Omental fat pad (tissue), 4 donors: ENCODE results near the gene LRSAM1. TPM values are rescaled to one million over a fixed set of nuclear protein-coding genes. Genes with fewer than 3 reads are reported as not detected.

ENCODE experiments used
- ATAC-seq: fragments of 150-250 bp; one replicate; pipeline ENCODE4 v1.9.1; 2016; ENCODE audit warnings: mild to moderate bottlenecking, moderate library complexity; ENCODE audit not compliant: low FRiP score
- DNase-seq: peaks from one replicate; pipeline ENCODE4 v3.0.0-alpha.2; 2019; ENCODE audit warnings: low spot score
- total RNA-seq, 4 donors: library from RNA; depleted of rRNA; stranded (reverse); fragments of >200 nt; gene quantifications; one replicate each; pipeline ENCODE4 v1.1.0, GENCODE V29; 2016
- TF ChIP-seq, protein P1 (sequence below), 3 donors: fragments of 450-650 bp; IDR thresholded peaks; one replicate each; pipeline ENCODE4 v1.5.1; 2016 to 2017; ENCODE audit warnings: antibody characterized with exemption in 3 of 3, mild to moderate bottlenecking in 3 of 3, moderate library complexity in 2 of 3

Gene LRSAM1
- total RNA-seq: 10 to 100 TPM in 2 of 4 donors, 1 to 10 TPM in 2; 8.3 to 14.6 (median 10.8) TPM

DNA sequence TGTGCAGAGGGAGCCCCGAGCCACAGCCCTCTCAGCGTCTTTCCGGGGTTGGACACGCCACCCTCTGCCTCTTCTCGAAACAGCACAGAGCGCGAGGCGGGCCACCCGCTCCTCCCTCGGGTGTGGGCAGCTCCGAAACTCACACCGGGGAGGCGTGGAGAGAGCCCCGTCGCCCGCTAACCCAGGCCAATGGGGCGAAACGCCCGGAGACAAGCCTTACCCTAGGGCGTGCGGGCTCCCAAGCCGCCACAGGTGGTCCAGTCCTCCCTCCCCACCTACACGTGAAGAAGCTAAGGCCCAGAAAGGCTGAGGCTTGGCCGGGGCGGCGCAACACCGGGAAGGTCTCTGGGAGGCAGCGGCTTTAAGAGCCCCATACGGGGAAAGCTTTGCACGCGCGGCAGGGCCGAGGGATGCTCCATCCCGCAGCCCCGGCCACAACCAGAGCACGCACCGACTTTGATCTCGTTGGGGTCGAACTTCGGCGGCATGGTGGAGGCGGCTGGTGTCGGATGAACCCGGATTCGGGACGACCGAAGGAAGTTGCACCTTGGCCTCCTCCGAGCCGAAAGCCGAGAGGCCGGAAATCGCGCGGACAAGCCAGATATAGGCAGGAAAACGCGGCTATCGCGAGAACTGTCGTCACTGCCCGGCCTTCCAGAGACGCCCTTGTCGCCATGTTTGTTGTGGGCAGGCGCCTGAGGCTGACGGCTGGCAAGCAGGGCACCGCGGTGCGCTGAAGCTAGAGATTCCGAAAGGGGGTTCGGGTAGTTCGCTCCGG, at the start of gene LRSAM1, which contains the start of gene RPL12:
TSS of gene LRSAM1 (plus strand) at position 681 of the 778 bp plus-strand sequence. CDS start 3,018 bp downstream, outside the sequence.
TSS of gene RPL12 (minus strand) at position 577 of the 778 bp plus-strand sequence. CDS start at position 488, 89 bp downstream.
- ATAC-seq (peak; percentile 74), DNase-seq (peak; percentile 98)
- TF ChIP-seq, protein P1, sequence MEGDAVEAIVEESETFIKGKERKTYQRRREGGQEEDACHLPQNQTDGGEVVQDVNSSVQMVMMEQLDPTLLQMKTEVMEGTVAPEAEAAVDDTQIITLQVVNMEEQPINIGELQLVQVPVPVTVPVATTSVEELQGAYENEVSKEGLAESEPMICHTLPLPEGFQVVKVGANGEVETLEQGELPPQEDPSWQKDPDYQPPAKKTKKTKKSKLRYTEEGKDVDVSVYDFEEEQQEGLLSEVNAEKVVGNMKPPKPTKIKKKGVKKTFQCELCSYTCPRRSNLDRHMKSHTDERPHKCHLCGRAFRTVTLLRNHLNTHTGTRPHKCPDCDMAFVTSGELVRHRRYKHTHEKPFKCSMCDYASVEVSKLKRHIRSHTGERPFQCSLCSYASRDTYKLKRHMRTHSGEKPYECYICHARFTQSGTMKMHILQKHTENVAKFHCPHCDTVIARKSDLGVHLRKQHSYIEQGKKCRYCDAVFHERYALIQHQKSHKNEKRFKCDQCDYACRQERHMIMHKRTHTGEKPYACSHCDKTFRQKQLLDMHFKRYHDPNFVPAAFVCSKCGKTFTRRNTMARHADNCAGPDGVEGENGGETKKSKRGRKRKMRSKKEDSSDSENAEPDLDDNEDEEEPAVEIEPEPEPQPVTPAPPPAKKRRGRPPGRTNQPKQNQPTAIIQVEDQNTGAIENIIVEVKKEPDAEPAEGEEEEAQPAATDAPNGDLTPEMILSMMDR (IDR thresholded peaks at IDR 0.05): no peak

DNA sequence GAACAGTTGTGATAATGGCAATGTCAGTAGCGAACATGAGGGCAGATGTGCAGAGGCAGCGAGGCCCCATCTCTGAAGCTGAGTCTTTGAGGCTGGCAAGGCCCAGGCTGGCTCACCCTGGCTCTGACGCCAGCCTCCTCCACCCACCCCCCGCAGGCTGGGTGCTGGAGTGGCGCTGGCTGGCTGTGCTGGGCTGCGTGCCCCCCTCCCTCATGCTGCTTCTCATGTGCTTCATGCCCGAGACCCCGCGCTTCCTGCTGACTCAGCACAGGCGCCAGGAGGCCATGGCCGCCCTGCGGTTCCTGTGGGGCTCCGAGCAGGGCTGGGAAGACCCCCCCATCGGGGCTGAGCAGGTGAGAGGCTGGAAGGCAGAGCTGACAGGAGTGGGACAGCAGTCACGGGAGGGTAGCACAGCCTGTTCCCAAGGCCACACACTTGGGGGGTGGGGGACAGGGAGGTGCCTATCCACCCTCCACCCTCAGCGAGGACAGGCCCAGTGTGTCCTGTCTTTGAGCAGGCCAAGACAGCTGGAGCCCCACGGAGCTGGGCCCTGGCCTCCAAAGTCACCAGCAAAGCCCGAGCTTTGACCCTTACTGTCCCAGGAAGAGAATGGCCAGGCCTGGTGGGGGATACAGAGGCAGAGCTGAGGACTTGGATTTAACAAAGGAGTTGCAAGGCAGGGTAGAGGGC, 48.8 kb upstream of the LRSAM1 start:
- TF ChIP-seq, protein P1 (IDR thresholded peaks at IDR 0.05): no peak
- ATAC-seq (no peak), DNase-seq (no peak)

DNA sequence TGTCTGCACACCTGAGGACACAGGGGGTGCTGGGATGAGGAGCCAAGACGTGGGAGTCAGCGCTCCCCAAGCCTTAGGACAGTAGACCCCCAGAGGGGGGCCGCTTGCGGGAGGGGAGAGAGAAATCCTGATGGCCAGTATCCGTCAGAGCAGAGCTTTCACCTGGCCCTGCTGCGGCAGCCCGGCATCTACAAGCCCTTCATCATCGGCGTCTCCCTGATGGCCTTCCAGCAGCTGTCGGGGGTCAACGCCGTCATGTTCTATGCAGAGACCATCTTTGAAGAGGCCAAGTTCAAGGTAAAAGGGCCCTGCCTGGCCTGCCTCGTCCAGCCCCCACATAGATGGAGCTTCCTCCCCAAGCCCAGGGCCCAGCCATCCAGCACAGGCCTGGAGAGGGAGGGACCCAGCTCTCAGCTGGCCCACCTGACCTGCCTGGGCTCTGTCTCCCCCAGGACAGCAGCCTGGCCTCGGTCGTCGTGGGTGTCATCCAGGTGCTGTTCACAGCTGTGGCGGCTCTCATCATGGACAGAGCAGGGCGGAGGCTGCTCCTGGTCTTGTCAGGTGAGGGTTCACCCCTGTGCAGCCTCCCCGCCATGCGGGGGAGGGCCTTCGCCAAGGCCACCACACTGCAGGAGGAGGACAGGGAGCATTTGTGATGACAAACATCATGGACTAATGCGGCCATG, 47.7 kb upstream of the LRSAM1 start:
- DNase-seq (no peak), ATAC-seq (no peak)
- TF ChIP-seq, protein P1 (IDR thresholded peaks at IDR 0.05): no peak

DNA sequence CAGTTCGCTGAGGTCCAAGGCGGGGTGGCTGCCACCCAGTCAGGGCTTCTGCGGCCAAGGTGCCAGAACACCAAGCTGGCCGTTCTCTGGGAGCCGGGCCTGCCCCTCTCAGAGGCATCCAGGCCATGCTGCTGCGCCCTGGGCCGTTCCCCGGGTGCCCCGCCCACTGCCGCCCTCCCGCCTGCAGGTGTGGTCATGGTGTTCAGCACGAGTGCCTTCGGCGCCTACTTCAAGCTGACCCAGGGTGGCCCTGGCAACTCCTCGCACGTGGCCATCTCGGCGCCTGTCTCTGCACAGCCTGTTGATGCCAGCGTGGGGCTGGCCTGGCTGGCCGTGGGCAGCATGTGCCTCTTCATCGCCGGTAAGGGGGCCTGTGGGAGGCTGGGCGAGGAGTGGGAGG, 46.7 kb upstream of the LRSAM1 start:
- TF ChIP-seq, protein P1 (IDR thresholded peaks at IDR 0.05): no peak
- ATAC-seq: no peak
- no peak for DNase-seq

DNA sequence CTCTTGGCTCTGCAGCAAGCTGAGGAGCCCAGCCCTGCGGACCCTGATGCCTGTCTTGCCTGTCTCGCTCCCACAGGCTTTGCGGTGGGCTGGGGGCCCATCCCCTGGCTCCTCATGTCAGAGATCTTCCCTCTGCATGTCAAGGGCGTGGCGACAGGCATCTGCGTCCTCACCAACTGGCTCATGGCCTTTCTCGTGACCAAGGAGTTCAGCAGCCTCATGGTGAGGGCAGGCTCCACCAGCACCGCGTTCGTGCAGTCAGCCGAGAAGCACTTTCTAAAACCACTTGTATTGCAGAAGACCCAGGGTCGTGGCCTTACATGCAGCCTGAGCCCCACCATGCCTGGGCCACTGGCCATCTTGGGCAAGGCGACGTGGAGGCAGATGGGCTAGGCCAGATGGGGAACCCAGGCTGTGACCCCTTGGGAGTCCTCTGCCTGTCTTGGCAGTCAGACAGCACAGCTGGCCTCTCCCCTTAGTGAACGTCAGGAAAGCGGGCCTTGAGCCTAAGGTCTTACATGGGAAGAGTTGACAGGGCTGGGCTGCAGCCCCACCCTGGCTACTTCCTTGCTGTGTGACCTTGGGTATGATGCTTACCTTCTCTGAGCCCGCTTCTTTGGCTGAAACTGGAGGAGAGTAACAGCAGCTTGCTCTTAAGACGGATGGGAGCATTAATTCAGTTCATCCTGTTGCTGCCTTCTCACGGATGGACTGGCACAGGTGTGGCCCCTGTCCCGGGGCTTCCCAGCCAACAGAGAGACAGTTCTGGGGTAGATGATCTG, 45.8 kb upstream of the LRSAM1 start:
- no peak for ATAC-seq
- DNase-seq: no peak

More for the DNA sequence above, 45.8 kb upstream of the LRSAM1 start:
- TF ChIP-seq, protein P1 (IDR thresholded peaks at IDR 0.05): no peak
